ENCODE measurements around the gene SPIRE1.

DNA sequence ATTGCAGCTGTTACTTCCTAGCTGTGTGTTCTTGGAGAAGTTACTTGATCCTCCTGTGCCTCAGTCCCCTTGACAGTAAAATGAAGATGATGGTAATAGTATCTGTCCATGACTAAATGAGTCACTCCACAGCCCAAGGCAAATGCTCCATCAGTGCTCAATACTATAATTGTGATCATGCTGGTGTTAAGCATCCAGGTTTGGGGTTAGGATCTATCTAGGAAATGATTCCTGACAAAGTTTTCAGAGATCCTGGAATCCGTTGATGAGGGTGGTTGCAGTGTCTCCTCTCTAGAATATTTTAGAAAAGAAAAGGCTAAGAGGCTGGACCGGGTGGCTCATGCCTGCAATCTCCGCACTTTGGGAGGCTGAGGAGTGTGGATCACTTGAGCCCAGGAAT lies 252.8 kb downstream of the SPIRE1 start:
- no peak for TF ChIP-seq POLR2A (IDR thresholded peaks at IDR 0.05; ENCODE audit: low read length)
- TF ChIP-seq GATA1 (IDR thresholded peaks at IDR 0.05; ENCODE audit: low read depth, low read length) = no peak

Measured in erythroblast (primary cell).